NCI-H1092 (cell line): ENCODE results near the gene TMEM131L.
"Not testable (repeated sequence)": the region's sequence is repeated elsewhere in the genome, so short reads cannot be mapped to it uniquely, and the experiment has no call there.

Experiments used
- DNase-seq: peaks from one replicate; lab custom pipeline; 2025; lab: John Stamatoyannopoulos, UW

TMEM131L gene

GRCh38 chr4:153539422-153539821 lies 73.3 kb downstream of the TMEM131L start:
- DNase-seq = no peak

DNA sequence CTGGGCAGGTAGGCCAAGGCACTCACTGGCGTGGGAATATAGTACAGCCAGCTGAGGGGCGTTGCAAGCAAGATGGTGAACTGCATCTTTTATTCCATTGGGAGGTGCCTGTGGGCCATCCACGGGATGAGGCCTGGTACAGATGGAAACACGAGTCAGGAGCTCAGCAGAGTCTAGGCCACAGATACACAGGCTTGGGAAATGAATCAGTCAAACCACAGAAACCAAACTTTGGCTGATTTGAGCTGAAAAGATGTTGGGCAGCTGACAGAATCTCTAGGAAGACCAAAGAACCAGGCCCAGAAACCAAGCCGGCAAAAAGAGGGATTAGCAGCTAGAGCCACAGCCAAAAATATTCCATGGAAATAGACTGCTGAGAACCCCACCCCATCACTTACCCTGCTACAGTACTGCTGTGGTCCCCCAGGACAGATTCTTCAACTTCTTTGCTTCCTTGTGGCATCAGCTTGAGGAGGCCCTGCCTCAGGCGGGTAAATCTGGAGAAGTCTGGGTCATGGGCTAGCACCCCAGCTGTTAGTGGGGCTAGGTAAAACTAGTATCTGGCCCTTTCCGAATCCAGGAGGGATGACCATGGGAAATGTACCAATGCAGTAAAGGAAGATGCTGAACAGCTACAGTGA lies 75.4 kb downstream of the TMEM131L start:
- no peak for DNase-seq

GRCh38 chr4:153542131-153542530 lies 76.0 kb downstream of the TMEM131L start:
- no peak for DNase-seq

DNA sequence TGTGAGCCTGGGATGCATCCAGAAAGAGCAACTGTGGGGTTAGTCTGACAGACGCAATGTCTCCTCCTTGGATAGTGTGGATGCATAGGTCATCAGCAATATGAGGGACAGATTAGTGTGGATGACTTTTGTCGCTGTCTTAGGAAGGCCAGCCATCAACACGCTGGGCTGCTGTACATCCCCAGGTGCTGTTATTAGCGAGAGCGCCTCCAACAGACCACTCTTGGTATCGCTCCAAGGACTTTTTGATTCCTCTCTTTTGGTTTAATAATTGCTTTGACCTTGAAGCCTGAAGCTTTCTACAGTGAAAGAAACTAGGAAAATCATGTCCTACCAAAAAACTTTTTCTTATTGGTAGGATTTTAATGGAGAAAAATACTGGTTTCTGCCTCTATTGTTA lies 76.7 kb downstream of the TMEM131L start:
- no peak for DNase-seq

GRCh38 chr4:153543351-153543750 lies 77.2 kb downstream of the TMEM131L start:
- DNase-seq = no peak

DNA sequence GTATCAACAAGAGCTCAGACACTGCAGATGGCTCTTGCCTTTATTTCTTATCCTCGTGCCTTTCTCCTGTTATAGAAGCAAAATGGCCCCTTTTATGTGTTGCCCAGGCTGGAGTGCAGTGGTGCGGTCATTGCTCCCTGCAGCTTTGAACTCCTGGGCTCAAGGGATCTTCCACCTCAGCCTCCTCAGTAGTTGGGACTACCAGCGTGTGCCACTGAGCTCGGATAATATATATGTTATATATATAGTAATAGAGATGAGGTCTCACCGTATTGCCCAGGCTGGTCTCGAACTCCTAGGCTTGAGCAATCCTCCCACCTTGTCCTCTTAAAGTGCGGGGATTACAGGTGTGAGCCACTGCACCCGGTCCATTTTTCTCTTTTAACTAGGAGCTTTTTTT lies 79.7 kb downstream of the TMEM131L start:
- DNase-seq = no peak

DNA sequence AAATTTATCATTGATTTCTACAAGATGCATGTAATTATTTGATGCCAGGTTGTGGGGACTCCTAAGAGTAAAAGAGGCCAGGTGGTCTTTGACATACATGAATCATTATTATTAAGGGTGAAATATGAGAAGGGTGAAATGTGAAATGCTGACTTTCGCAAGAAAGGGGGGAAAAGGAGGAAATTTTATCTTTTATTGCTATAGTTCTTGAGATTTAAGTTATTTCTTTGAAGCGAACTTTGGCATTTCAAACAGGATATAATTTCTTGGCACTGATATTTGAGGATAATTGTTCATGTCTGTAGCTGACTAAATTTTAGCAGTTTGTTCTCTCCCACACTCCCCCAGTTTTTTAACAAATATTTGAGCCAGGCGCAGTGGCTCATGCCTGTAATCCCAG lies 80.1 kb downstream of the TMEM131L start:
- no peak for DNase-seq

DNA sequence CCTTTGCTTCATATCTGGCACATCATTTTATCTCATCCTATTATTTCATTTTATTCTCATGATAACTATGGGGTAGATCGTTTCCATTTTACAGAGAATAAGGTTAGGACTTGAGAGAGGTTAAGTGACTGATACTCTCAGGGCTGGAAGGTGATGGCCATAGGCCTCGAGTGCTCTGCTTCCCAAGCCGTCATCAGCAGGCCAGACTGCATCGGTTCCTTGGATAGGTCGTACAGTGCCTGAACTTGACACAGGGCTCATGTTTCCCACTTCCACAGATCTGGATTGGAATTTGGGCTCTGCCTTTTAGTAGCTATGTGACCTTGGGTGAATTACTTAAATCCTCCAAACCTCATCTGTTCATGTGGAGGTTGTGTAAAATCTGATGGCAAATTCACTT lies 81.4 kb downstream of the TMEM131L start:
- no peak for DNase-seq

DNA sequence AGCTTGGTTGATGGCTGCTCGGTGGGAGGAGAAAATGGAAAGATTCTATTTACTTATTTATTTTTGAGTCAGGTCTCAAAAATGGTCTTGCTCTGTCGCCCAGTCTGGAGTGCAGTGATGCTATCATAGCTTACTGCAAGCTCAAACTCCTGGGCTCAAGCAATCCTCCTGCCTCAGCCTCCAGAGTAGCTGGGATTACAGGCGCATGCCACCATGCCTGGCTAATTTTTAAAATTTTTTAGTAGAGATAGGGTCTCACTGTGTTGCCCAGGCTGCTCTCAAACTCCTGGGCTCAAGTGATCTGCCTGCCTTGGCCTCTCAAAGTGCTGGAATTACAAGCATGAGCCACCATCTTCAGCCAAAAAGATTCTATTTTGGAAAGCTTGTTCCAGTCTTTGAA lies 82.7 kb downstream of the TMEM131L start:
- DNase-seq = not testable (repeated sequence)

- DNase-seq = no peak
These were observed 83.2 kb downstream of the TMEM131L start for GRCh38 chr4:153549405-153549804.

- DNase-seq = no peak
These were observed 87.1 kb downstream of the TMEM131L start for GRCh38 chr4:153553155-153553818.

GRCh38 chr4:153553819-153554170 lies 87.6 kb downstream of the TMEM131L start:
- no peak for DNase-seq

GRCh38 chr4:153555730-153556434 lies 89.7 kb downstream of the TMEM131L start:
- no peak for DNase-seq

DNA sequence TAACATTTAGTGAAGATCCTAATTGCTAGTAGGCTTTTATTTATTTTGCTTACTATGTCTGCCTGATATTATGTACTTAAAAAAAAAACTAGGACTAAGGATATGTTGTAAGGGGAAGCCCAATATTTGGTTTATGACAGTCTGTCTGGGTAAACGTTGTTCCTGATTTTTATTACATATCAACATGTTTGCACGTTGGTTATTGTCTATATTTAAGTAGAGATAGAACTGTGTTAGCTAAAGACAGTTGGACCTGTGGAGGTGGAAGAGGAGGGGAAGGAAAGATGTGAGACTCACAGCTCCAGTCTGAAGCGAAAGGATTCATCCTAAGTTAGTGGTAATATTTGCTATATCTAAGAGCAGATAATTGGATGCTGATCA lies 90.3 kb downstream of the TMEM131L start:
- DNase-seq = no peak

DNA sequence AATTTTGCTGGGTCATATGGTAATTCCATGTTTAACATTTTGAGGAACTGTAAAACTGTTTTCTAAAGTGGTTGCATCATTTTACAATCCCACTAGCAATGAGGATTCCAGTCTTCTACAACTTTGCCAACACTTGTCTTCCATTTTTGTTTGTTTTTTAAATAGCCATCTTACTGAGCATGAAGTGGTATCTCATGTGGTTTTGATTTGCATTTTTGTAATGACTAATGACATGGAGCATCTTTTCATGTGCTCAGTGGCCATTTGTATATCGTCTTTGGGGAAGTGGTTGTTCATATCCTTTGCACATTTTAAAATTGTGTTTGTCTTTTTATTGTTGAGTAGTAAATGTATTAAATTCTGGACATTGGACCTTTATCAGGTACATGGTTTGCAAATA lies 94.7 kb downstream of the TMEM131L start:
- no peak for DNase-seq

DNA sequence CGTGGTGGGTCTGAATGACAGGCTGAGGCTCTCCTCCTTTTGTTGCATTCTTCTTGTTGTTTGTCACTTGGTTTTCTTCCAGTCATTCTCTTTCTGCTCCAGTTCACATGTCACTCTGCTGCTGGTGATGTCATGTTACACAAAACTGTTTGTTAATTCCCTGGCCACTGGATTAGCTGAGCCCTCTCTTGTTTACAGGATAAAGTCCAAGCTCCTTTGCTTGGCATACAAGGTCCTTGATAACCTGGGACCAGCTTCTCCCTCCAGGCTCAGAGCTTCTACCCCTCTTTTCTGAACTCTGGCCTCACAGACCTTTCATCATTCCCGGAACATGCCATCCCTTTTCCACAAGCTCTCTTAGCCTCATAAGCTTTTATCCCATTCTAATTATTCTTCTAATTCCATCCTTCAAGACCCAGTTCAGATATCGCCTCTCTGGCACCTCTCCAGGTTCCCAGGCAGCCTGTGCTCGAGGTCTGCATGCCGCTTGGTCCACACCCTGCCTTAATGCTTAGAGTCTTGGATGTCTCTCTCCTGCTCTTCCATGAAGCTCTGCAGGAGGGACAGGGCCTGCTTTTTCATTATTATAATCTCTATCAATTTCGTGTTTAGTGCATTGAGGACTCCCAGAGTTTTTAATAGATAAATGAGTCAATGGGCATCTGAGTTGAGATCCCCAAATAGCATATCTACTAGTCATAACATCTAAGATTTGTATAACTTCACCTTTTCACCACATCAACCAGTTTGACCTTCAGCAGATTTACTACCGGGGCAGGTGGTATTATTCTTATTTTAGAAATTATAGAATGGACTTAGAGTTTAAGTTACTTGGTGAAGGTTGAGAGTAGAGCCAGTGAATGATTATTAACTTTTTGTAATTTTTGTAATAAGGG lies 98.7 kb downstream of the TMEM131L start:
- DNase-seq = no peak

GRCh38 chr4:153566631-153567150 lies 100.5 kb downstream of the TMEM131L start:
- DNase-seq = no peak

GRCh38 chr4:153567660-153568059 lies 101.5 kb downstream of the TMEM131L start:
- DNase-seq = not testable (repeated sequence)

DNA sequence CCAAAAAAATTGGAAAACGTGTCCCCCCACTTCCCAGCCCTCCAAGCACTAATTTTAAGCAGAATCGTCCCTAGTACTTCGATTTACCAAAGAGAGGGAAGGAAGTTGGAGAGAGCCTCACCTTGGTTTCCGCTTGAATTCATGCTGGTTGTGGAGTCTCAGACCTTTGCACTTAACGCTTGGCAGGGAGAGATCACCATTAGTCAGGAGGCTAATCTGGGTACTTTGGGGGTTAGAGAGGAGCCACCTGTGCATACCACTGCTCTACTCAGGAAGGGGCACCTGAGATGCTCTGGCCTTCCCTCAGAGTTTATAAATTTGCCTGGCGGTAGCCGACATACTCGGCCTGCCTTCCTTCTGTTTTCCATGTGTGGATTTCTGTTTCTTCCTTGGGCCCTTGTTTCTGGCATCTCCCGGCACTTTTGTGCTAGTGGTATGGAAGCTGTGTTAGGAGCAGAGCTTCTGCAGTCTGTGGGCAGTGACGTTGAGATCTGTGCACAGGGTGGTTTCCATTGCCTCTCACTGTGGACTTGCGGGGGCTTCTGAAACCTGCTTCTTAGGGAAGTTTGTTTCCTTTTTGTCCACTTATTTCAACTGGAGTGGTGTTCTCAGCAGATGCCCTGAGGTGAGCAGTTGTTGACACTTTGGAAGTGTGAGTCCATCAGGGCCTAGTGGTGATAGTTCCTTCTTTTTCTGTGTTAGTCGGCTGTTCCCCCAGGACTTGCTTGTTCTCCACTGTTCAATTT lies 104.2 kb downstream of the TMEM131L start:
- DNase-seq = no peak

DNA sequence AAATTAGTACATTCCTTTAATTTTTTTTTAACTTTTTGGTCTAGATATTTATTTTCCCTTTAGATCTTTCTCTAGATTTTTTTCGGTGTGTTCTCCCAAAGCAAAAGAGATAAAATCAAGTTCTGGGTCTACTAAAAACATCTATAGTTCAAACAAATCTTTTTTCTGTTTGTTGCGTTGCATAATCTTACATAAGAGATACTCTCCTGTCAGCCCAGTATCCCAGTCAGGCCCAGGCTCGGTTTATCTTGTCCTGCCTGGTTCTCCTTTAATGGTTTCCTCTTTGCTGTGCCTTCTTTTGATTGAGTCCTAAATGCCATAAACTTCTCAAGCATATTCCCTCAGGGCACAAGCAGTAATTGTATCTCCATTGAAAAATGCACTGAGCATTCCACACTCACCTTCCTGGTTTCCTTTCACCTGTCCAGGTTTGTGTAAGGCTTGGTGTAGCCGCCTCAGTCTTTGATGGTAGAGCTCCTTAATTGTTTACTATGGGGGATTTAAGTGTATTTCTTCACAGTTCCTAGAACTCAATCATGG lies 104.9 kb downstream of the TMEM131L start:
- no peak for DNase-seq

DNA sequence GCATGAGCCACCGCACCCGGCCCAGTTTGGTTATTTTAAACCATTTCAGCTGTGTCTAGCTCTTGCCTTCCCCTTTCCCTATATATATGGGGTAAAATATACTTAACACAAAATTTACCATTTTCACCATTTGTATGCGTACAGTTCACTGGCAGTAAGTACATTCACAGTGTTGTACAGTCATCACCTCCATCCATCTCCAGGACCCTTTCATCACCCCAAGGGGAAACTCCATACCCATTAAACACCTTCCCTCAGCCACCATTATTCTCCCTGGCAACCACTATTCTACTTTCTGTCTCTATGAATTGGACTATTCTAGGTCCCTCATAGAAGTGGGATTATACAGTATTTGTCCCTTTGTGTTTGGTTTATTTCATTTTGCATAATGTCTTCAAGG lies 106.4 kb downstream of the TMEM131L start:
- no peak for DNase-seq
